ENCODE measurements around the gene ADGRD1.
A peak's percentile ranks its signal among the peaks of the same experiment; 100 is the strongest.

DNA sequence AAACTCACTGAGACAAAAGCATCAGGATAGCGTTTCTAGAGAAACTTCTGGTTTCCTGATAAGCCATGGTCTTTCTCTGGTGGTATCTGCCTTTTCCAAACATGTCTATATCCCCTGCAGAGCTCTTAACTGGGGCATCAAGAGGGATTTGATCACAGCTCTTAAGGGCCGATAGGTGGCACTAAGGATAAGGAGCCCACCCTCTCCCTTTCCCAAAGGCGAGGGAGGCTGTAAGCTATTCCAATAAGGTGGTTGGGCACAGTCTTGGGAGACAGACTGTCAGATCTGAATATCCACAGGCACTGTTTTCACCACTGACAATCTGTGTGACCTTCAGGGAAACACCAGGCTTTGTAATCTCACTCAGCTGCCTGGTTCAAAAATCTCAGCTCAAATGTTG lies 206.0 kb downstream of the ADGRD1 start:
- TF ChIP-seq, protein P1, sequence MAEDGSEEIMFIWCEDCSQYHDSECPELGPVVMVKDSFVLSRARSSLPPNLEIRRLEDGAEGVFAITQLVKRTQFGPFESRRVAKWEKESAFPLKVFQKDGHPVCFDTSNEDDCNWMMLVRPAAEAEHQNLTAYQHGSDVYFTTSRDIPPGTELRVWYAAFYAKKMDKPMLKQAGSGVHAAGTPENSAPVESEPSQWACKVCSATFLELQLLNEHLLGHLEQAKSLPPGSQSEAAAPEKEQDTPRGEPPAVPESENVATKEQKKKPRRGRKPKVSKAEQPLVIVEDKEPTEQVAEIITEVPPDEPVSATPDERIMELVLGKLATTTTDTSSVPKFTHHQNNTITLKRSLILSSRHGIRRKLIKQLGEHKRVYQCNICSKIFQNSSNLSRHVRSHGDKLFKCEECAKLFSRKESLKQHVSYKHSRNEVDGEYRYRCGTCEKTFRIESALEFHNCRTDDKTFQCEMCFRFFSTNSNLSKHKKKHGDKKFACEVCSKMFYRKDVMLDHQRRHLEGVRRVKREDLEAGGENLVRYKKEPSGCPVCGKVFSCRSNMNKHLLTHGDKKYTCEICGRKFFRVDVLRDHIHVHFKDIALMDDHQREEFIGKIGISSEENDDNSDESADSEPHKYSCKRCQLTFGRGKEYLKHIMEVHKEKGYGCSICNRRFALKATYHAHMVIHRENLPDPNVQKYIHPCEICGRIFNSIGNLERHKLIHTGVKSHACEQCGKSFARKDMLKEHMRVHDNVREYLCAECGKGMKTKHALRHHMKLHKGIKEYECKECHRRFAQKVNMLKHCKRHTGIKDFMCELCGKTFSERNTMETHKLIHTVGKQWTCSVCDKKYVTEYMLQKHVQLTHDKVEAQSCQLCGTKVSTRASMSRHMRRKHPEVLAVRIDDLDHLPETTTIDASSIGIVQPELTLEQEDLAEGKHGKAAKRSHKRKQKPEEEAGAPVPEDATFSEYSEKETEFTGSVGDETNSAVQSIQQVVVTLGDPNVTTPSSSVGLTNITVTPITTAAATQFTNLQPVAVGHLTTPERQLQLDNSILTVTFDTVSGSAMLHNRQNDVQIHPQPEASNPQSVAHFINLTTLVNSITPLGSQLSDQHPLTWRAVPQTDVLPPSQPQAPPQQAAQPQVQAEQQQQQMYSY (CRISPR knock-in tag; IDR thresholded peaks at IDR 0.05) = no peak
- no peak for TF ChIP-seq PRRX2 (CRISPR knock-in tag; IDR thresholded peaks at IDR 0.05)
- TF ChIP-seq, protein P2, sequence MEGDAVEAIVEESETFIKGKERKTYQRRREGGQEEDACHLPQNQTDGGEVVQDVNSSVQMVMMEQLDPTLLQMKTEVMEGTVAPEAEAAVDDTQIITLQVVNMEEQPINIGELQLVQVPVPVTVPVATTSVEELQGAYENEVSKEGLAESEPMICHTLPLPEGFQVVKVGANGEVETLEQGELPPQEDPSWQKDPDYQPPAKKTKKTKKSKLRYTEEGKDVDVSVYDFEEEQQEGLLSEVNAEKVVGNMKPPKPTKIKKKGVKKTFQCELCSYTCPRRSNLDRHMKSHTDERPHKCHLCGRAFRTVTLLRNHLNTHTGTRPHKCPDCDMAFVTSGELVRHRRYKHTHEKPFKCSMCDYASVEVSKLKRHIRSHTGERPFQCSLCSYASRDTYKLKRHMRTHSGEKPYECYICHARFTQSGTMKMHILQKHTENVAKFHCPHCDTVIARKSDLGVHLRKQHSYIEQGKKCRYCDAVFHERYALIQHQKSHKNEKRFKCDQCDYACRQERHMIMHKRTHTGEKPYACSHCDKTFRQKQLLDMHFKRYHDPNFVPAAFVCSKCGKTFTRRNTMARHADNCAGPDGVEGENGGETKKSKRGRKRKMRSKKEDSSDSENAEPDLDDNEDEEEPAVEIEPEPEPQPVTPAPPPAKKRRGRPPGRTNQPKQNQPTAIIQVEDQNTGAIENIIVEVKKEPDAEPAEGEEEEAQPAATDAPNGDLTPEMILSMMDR (IDR thresholded peaks at IDR 0.05) = 0 out of 2 replicates have a peak, but pooled peaks have one; percentile 24
- no peak for TF ChIP-seq ETV6 (CRISPR knock-in tag; IDR thresholded peaks at IDR 0.05)
- no peak for TF ChIP-seq GABPB1 (CRISPR knock-in tag; IDR thresholded peaks at IDR 0.05)
- no peak for TF ChIP-seq NR2C2 (CRISPR knock-in tag; IDR thresholded peaks at IDR 0.05)
- TF ChIP-seq, protein P3, sequence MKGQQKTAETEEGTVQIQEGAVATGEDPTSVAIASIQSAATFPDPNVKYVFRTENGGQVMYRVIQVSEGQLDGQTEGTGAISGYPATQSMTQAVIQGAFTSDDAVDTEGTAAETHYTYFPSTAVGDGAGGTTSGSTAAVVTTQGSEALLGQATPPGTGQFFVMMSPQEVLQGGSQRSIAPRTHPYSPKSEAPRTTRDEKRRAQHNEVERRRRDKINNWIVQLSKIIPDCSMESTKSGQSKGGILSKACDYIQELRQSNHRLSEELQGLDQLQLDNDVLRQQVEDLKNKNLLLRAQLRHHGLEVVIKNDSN (CRISPR knock-in tag; IDR thresholded peaks at IDR 0.05) = no peak
- TF ChIP-seq, protein P4, sequence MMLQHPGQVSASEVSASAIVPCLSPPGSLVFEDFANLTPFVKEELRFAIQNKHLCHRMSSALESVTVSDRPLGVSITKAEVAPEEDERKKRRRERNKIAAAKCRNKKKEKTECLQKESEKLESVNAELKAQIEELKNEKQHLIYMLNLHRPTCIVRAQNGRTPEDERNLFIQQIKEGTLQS (CRISPR knock-in tag; conservative IDR thresholded peaks at IDR 0.05) = no peak
- no peak for TF ChIP-seq TP53 (CRISPR knock-in tag; IDR thresholded peaks at IDR 0.05)
- no peak for TF ChIP-seq SP1 (CRISPR knock-in tag; conservative IDR thresholded peaks at IDR 0.05)
- TF ChIP-seq CREB1 (CRISPR knock-in tag; IDR thresholded peaks at IDR 0.05) = no peak

Measured in WTC11 (cell line).